GM12873 (cell line): ENCODE data around the gene NPTXR.

Experiments
- CTCF ChIP-seq: IDR thresholded peaks from 2 replicates; pipeline ENCODE4 v1.5.1; 2012; ENCODE audit warnings: low read depth, mild to moderate bottlenecking, moderate library complexity, low read length, control low read depth; ENCODE audit not compliant: insufficient read depth; ENCODE audit errors: missing control alignments

The NPTXR gene

DNA sequence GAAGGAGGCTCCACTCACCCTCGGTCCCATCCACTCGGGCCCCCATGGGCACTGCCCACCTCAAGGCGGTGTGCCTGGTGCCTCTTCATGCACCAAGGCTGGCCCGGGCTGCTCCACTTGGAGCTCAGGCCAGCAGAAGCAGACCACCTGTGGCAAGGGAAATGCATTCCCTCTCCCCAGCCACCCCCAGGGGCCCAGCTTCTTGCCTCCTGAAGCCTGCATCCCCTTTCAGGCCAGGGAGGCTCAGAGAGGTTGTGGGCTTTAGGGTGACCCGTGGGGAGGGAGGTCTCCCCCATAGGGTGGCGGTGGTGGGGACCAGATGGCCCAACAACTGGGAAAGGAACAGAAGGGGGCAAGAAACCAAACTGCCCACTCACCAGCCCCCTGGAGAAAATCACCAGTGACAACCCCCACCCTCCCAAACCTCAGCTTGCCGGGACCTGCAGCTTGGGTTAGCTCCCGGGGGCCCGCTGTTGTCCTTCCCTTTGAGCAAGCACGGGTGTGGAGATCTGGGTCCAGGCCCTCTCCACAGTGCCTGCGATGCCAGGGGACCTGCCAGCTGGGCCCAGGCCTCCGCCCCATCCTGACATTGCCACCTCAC is 19.8 kb upstream of the NPTXR start:
- no peak for TF ChIP-seq CTCF

- TF ChIP-seq CTCF, result no peak
Measured at GRCh38 chr22:38862375-38863329, 18.8 kb upstream of the NPTXR start.

GRCh38 chr22:38861927-38862326 is 18.1 kb upstream of the NPTXR start:
- no peak for TF ChIP-seq CTCF

GRCh38 chr22:38861170-38861876 is 17.5 kb upstream of the NPTXR start:
- no peak for TF ChIP-seq CTCF

DNA sequence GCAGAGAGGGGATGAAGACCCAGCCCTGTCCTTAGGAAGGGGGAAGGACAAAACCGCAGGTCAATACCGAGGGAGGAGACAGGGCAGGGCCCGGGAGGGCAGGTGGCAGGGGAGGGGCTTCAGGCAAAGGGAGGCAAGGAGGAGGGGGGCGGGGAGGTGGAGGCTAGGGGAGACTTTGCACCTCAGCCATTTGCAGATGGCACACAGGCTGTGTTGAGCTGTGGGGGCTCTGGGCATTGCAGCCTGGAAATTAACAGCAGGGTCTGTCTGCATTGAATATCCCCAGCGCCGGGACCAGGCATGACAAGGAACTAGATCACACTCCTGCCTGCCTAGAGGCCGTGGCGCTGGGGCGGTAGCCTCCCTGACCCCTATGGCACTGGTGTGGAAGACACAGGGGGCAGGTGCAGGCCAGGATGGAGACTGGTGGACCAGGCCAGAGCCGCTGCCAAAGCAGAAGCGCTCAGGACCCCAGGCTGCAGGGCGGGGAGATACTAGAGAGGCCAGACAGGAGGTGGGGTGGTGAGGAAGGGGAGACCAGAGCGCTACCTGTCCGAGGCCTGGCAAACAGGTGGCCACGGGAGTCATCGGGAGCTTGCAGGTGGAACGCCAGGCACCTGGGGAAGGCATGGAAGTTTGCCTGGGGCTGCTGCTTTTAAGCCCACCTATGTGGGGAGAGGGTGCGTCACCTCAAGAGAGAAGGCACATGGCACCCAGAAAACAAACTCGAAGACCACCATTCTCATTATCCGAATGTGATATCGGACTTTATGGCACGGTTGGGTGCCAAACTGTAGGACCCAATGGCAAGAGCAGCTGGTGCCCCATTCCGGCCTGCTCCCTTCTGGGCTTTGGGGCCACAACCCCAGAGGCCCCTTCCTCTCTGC is 16.7 kb upstream of the NPTXR start:
- TF ChIP-seq CTCF, result no peak

- no peak for TF ChIP-seq CTCF
Measured at GRCh38 chr22:38859581-38860282, 15.9 kb upstream of the NPTXR start.
